Activated CD4-positive, alpha-beta T cell treated with anti-CD3 and anti-CD28 coated beads for 36 hours (primary cell): ENCODE results near the gene AMBRA1. TPM values are rescaled to one million over a fixed set of nuclear protein-coding genes. Genes with fewer than 3 reads are reported as not detected.
A peak's percentile ranks its signal among the peaks of the same experiment; 100 is the strongest.
"Not testable (repeated sequence)": the region's sequence is repeated elsewhere in the genome, so short reads cannot be mapped to it uniquely, and the experiment has no call there.

ENCODE experiments used
- ATAC-seq: fragments of 200-7000 bp; cut with Tn5 transposase; one replicate; pipeline ENCODE4 v1.10.0; 2021; ENCODE audit warnings: mild to moderate bottlenecking, moderate library complexity
- CTCF ChIA-PET: fragments of 350-600 bp; sonication (Branson Sonifier 250); formaldehyde crosslinking; loops from one replicate; lab custom pipeline; 2021; ENCODE audit warnings: antibody characterized with exemption; lab: Charles Lee
- POLR2A ChIA-PET: fragments of 350-600 bp; sonication (Branson Sonifier 250); formaldehyde crosslinking; loops from one replicate; lab custom pipeline; 2021; ENCODE audit warnings: antibody characterized with exemption, inconsistent platforms; lab: Charles Lee
- DNase-seq: peaks from one replicate; pipeline ENCODE4 v3.0.0-alpha.2; 2020
- H3K27ac Mint-ChIP-seq: one replicate; pipeline ENCODE4 v1.8.0; 2021; ENCODE audit warnings: mixed read lengths
- H3K27me3 Mint-ChIP-seq: one replicate; pipeline ENCODE4 v1.8.0; 2021; ENCODE audit warnings: mixed read lengths
- H3K36me3 Mint-ChIP-seq: one replicate; pipeline ENCODE4 v1.8.0; 2021; ENCODE audit warnings: low read depth, mixed read lengths
- H3K4me1 Mint-ChIP-seq: one replicate; pipeline ENCODE4 v1.8.0; 2021; ENCODE audit warnings: mixed read lengths
- H3K4me3 Mint-ChIP-seq: one replicate; pipeline ENCODE4 v1.8.0; 2021; ENCODE audit warnings: mild to moderate bottlenecking, moderate library complexity, mixed read lengths
- H3K9me3 Mint-ChIP-seq: one replicate; pipeline ENCODE4 v1.8.0; 2021; ENCODE audit warnings: low read depth, mixed read lengths
- intact Hi-C, 2 experiments: fragments of 100-400 bp; cut with DNase I in 1 of 2; cut with micrococcal nuclease in 1 of 2; formaldehyde crosslinking; loops; one replicate each; pipeline versions ENCODE4 v1.14.2 to v1.15.1; 2022 to 2024; cut with DNase I, micrococcal nuclease
- total RNA-seq, 2 experiments: library from RNA; stranded (reverse); gene quantifications; one replicate each; pipeline ENCODE4 v1.2.3, GENCODE V29; 2021

Gene AMBRA1
- total RNA-seq, 2 experiments from 2014 or later: 24.8 to 26.4 TPM

DNA sequence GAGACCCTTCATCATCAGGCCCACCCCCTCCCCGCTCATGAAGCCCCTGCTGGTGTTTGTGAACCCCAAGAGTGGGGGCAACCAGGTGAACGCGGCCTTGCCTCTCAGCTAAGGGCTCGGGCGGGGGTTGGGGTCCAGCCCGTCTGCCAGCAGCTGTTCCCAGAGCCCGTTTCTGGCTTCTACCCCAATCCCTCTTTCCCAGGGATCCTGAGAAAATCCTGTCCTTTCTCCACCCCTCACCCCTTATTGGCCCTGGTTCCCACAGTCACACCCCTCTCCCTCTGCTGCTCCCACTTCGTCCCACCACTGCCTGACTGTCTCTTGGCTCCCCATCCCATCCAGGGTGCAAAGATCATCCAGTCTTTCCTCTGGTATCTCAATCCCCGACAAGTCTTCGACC lies 221.7 kb downstream of the AMBRA1 start:
- H3K4me1 Mint-ChIP-seq: peaks cover 4% of the 10 kb centered on the region
- no peak overlapping the region for H3K27ac Mint-ChIP-seq
- H3K27me3 Mint-ChIP-seq: no peaks in the 10 kb centered on the region
- no peak overlapping the region for H3K4me3 Mint-ChIP-seq
- CTCF ChIA-PET: interaction anchor here (0.8 to 1.1 kb wide), 2 partner anchors 14 to 19 kb away, joined by 3 read pairs; no protein-coding TSS in a partner anchor
- DNase-seq (no peak), ATAC-seq (no peak)
- H3K36me3 Mint-ChIP-seq: peaks cover 27% of the 10 kb centered on the region
- H3K9me3 Mint-ChIP-seq: no peaks in the 10 kb centered on the region
- POLR2A ChIA-PET: no interaction called here
- intact Hi-C loops: no loop called here

DNA sequence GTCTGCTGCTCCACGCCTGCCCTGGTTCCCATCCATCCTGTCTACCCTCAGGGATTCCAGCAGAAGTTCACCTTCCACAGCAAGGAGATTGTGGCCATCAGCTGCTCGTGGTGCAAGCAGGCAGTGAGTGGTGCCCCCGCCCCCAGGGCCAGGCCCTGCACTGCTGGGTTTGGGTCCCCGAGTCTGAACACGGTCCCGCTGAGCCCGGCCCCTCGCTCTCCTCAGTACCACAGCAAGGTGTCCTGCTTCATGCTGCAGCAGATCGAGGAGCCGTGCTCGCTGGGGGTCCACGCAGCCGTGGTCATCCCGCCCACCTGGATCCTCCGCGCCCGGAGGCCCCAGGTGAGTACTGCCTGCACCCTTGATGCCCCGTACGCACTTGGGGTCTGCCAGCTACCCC lies 222.6 kb downstream of the AMBRA1 start:
- ChIA-PET POLR2A (interaction anchor here (0.6 kb wide), 1 partner anchor 545 kb away, joined by 4 read pairs; no protein-coding TSS in a partner anchor), CTCF (interaction anchor here (1.1 kb wide), 1 partner anchor 18 kb away, joined by 3 read pairs; no protein-coding TSS in a partner anchor)
- H3K4me1 Mint-ChIP-seq, H3K27ac Mint-ChIP-seq, H3K9me3 Mint-ChIP-seq, ATAC-seq, intact Hi-C loops, H3K4me3 Mint-ChIP-seq, DNase-seq, H3K27me3 Mint-ChIP-seq: not testable (repeated sequence)
- H3K36me3 Mint-ChIP-seq: peaks cover 19% of the 10 kb centered on the region

DNA sequence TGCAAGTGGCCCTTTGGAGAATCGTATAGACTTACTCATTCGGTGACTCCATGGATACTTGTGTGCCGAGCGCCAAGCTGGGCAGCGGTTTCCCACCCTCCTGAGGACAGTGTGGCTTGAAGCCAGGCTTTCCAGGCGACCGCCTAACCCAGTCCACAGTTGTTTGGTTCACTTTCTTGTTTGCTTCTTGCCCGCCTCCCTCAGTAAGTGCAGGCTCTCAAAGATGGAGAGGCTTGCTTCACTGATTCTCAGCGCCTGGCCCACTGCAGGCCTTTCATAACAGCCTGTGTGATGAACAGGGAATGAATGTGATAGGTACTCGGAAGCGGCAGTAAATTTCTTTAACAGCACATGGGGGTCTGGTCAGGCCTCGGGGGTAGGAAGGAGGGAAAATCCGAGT lies 223.6 kb downstream of the AMBRA1 start:
- H3K4me3 Mint-ChIP-seq: no peak overlapping the region
- no peaks in the 10 kb centered on the region for H3K27me3 Mint-ChIP-seq
- intact Hi-C loops: no loop called here
- peaks cover 10% of the 10 kb centered on the region for H3K4me1 Mint-ChIP-seq
- ChIA-PET CTCF (interaction anchor here (3.0 to 7.3 kb wide), 2 partner anchors 11 to 18 kb away, joined by 22 to 141 read pairs; partner anchors contain the start of gene DGKZ), POLR2A (no interaction called here)
- no peak for ATAC-seq
- no peak overlapping the region for H3K27ac Mint-ChIP-seq
- H3K36me3 Mint-ChIP-seq: peaks cover 17% of the 10 kb centered on the region
- H3K9me3 Mint-ChIP-seq: no peaks in the 10 kb centered on the region
- DNase-seq: no peak

DNA sequence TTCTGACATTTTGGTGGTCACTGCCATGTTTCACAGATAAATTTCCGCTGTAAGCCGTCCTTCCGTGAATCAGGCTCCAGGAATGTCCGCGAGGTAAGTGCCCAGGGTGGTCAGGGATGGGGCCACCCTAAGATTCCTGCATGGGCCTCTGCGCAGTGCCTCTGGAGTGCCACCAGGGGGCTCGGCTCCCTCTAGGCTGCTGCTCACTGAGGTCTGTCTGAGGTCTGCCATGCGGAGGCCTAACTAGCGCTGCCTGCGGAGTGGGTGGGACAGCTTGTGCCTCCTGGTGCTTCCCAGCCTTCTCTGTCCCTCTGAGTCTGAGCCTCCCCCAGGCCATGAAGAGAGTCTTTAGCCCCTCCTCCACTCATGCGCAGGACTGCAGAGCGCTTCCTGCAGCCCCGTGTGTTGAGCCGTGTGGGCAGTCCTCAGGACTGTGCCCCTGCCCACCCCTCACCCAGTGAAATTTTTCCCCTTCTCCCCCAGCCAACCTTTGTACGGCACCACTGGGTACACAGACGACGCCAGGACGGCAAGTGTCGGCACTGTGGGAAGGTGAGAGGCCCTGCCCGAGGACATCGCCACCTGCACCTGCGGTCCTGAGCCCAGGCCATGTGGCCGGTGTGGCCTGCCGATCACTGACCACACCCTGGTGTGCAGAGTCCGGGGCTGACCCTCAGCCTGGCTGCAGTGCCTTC lies 224.2 kb downstream of the AMBRA1 start:
- DNase-seq: peak; percentile 77
- no peaks in the 10 kb centered on the region for H3K27me3 Mint-ChIP-seq
- ChIA-PET POLR2A (no interaction called here), CTCF (interaction anchor here (0.6 to 7.3 kb wide), 4 partner anchors 11 to 30 kb away, joined by 3 to 141 read pairs (median 12); partner anchors contain the start of gene DGKZ)
- H3K9me3 Mint-ChIP-seq: no peaks in the 10 kb centered on the region
- H3K4me1 Mint-ChIP-seq: peaks cover 14% of the 10 kb centered on the region
- H3K27ac Mint-ChIP-seq: peak overlapping the region; percentile 31
- H3K36me3 Mint-ChIP-seq: peaks cover 17% of the 10 kb centered on the region
- peak; percentile 73 for ATAC-seq
- H3K4me3 Mint-ChIP-seq: no peak overlapping the region
- intact Hi-C loops: loop anchor here (1.0 to 10.0 kb wide), 3 partner anchors 65 to 169 kb away; no protein-coding TSS in a partner anchor

DNA sequence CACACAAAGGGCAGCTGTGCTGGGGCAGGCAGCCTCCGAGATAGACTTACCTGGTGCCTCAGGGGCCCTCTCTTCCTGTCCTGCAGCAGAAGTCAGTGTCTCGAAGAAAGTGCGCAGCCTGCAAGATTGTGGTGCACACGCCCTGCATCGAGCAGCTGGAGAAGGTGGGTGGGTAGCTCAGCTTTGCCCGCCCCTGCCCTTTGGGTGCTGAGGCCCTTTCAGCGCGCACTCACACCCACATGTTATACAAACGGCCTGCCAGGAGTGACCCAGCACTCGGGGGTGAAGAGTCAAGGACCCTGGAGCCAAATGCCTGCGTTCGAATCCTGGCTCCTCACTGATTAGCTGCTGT lies 225.9 kb downstream of the AMBRA1 start:
- no peak overlapping the region for H3K4me3 Mint-ChIP-seq
- no peak for ATAC-seq
- H3K36me3 Mint-ChIP-seq: peaks cover 15% of the 10 kb centered on the region
- peaks cover 25% of the 10 kb centered on the region for H3K4me1 Mint-ChIP-seq
- DNase-seq: no peak
- CTCF ChIA-PET: interaction anchor here (0.7 to 7.3 kb wide), 6 partner anchors 9 to 785 kb away, joined by 3 to 141 read pairs (median 6); partner anchors contain the start of gene DGKZ
- intact Hi-C loops: loop anchor here (1.0 to 10.0 kb wide), 6 partner anchors 15 to 131 kb away; partner anchors contain the start of gene DGKZ (in 1 of the 2)
- no peaks in the 10 kb centered on the region for H3K9me3 Mint-ChIP-seq
- H3K27me3 Mint-ChIP-seq: no peaks in the 10 kb centered on the region
- no peak overlapping the region for H3K27ac Mint-ChIP-seq
- POLR2A ChIA-PET: no interaction called here

DNA sequence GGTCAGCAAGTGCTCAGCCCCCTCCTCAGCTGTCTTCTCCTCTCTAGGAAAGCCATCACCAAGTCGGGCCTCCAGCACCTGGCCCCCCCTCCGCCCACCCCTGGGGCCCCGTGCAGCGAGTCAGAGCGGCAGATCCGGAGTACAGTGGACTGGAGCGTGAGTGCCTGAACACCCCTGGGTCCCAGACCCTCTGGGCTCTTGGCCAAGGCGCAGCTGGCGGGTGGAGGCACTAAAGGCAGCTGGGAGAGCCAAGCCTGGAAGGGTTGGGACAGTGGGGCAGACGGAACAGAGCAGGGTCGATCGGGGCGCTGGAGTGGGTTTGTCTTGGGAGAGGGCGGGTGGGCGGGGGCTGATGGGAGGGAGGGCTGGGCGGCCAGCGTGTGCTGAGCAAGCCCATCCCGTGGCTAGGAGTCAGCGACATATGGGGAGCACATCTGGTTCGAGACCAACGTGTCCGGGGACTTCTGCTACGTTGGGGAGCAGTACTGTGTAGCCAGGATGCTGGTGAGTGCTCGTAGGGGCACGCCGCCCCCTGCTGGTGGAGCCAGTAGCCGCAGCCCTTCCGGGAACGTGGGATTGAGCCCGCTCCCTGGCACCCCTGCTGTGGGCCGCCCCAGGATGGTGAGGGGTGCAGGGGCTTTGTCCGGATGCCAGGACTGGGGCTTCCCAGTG lies 226.4 kb downstream of the AMBRA1 start:
- ATAC-seq (peak; percentile 86), DNase-seq (peak; percentile 87)
- Mint-ChIP-seq H3K4me1 (peaks cover 30% of the 10 kb centered on the region), H3K9me3 (no peaks in the 10 kb centered on the region), H3K4me3 (no peak overlapping the region), H3K27me3 (no peaks in the 10 kb centered on the region), H3K27ac (peak overlapping the region; percentile 83), H3K36me3 (peaks cover 15% of the 10 kb centered on the region)
- CTCF ChIA-PET: interaction anchor here (0.7 to 7.3 kb wide), 7 partner anchors 8 to 124 kb away, joined by 3 to 141 read pairs (median 4); partner anchors contain the start of gene DGKZ
- POLR2A ChIA-PET: no interaction called here
- intact Hi-C loops: loop anchor here (1.0 to 10.0 kb wide), 6 partner anchors 15 to 130 kb away; partner anchors contain the start of gene DGKZ (in 1 of the 2)

DNA sequence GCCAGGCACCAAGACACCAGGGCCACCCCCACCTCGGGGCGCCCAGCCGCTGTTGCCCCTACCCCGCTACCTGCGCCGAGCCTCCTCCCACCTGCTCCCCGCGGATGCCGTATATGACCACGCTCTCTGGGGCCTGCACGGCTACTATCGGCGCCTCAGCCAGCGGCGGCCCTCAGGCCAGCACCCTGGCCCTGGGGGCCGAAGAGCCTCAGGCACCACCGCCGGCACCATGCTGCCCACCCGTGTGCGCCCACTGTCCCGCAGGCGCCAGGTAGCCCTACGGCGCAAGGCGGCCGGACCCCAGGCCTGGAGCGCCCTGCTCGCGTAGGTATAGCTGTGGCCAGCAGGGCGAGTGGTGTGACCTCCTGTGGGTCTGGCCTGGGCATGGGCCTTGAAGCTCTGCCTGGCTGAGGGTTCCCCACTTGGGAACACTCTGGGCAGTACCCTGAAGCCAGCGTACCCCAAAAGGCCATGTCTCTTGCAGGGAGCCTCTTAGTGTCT lies 227.1 kb downstream of the AMBRA1 start:
- intact Hi-C loops: loop anchor here (1.0 to 10.0 kb wide), 6 partner anchors 14 to 129 kb away; partner anchors contain the start of gene DGKZ (in 1 of the 2)
- POLR2A ChIA-PET: interaction anchor here (0.6 to 1.2 kb wide), 3 partner anchors 13 to 137 kb away, joined by 3 read pairs; no protein-coding TSS in a partner anchor
- CTCF ChIA-PET: interaction anchor here (0.7 to 7.3 kb wide), 4 partner anchors 8 to 123 kb away, joined by 3 to 141 read pairs (median 4); partner anchors contain the start of gene DGKZ
- no peaks in the 10 kb centered on the region for H3K9me3 Mint-ChIP-seq
- H3K27me3 Mint-ChIP-seq: no peaks in the 10 kb centered on the region
- H3K27ac Mint-ChIP-seq: peak overlapping the region; percentile 83
- peaks cover 15% of the 10 kb centered on the region for H3K36me3 Mint-ChIP-seq
- ATAC-seq (no peak), DNase-seq (no peak)
- H3K4me3 Mint-ChIP-seq: no peak overlapping the region
- H3K4me1 Mint-ChIP-seq: peaks cover 35% of the 10 kb centered on the region

DNA sequence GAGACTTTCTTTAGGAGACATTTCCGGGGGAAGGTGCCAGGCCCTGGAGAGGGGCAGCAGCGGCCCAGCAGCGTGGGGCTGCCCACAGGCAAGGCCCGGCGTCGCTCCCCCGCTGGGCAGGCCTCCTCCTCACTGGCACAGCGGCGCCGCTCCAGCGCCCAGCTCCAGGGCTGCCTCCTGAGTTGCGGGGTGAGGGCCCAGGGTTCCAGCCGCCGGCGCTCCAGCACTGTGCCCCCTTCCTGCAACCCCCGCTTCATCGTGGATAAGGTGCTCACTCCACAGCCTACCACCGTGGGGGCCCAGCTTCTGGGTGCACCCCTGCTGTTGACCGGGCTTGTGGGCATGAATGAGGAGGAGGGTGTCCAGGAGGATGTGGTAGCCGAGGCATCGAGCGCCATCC lies 227.6 kb downstream of the AMBRA1 start:
- POLR2A ChIA-PET: interaction anchor here (0.6 to 1.2 kb wide), 3 partner anchors 13 to 138 kb away, joined by 3 read pairs; no protein-coding TSS in a partner anchor
- DNase-seq (no peak), ATAC-seq (no peak)
- CTCF ChIA-PET: interaction anchor here (0.9 to 7.3 kb wide), 6 partner anchors 8 to 123 kb away, joined by 3 to 141 read pairs (median 4); partner anchors contain the start of gene DGKZ
- peaks cover 39% of the 10 kb centered on the region for H3K4me1 Mint-ChIP-seq
- intact Hi-C loops: loop anchor here in 1 of 2 experiments (2.0 to 10.0 kb wide), 3 partner anchors 13 to 129 kb away; no protein-coding TSS in a partner anchor
- no peaks in the 10 kb centered on the region for H3K27me3 Mint-ChIP-seq
- peaks cover 15% of the 10 kb centered on the region for H3K36me3 Mint-ChIP-seq
- H3K4me3 Mint-ChIP-seq: no peak overlapping the region
- H3K27ac Mint-ChIP-seq: no peak overlapping the region
- no peaks in the 10 kb centered on the region for H3K9me3 Mint-ChIP-seq

DNA sequence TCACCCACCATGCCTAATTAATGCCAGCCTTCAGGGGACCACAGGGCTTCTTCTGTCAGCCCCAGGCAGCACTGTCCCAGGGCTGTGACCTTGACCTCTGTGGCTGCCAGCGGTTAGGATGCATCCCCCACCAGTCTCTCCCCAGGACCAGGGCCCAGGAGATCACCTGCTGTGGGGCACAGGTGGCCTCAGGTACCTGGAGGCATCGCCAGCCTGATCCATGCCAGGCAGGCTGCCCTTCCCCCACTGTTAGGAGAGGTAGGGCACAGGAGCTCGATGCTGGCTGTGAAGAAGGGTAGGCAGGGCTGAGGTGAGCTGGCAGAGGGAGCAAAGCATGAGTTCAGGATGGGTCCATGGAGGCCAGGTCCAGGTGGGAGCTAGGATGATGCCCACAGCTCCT lies 229.0 kb downstream of the AMBRA1 start:
- POLR2A ChIA-PET: no interaction called here
- intact Hi-C loops: loop anchor here in 1 of 2 experiments (5.0 to 10.0 kb wide), 2 partner anchors 60 to 127 kb away; no protein-coding TSS in a partner anchor
- peaks cover 49% of the 10 kb centered on the region for H3K4me1 Mint-ChIP-seq

DNA sequence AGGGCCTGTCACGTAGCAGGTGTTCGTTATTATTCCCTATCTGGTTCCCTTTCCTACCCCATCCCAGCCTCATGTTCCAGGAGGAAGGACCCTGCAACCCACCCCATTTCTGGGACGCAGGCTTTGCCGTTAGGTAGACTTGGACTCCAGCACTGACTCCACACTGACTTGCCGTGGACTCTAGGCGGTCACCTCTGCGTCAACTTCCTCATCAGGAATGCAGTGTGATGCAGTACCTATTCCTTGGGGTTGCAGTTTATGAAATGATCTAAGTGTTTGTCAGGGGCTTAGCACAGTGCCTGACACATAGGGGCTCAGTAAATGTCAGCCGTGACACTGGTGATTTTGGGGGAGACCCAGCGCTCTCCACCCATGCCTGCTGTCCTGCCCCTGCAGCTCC lies 229.8 kb downstream of the AMBRA1 start:
- ATAC-seq (no peak), DNase-seq (no peak)
- Mint-ChIP-seq H3K36me3 (peaks cover 2% of the 10 kb centered on the region), H3K27ac (peak overlapping the region; percentile 19), H3K27me3 (no peaks in the 10 kb centered on the region), H3K4me3 (no peak overlapping the region), H3K4me1 (peaks cover 50% of the 10 kb centered on the region), H3K9me3 (no peaks in the 10 kb centered on the region)
- CTCF ChIA-PET: interaction anchor here (0.9 to 7.3 kb wide), 2 partner anchors 12 to 126 kb away, joined by 3 to 141 read pairs; partner anchors contain the start of gene DGKZ
- intact Hi-C loops: loop anchor here in 1 of 2 experiments (10.0 kb wide), 1 partner anchor 59 kb away; no protein-coding TSS in a partner anchor
- POLR2A ChIA-PET: no interaction called here

More for the DNA sequence above, 229.0 kb downstream of the AMBRA1 start:
- CTCF ChIA-PET: interaction anchor here (0.6 to 7.3 kb wide), 5 partner anchors 13 to 177 kb away, joined by 3 to 141 read pairs (median 3); partner anchors contain the start of genes CHRM4 and DGKZ
- Mint-ChIP-seq H3K4me3 (no peak overlapping the region), H3K27me3 (no peaks in the 10 kb centered on the region), H3K9me3 (no peaks in the 10 kb centered on the region), H3K27ac (peak overlapping the region; percentile 22), H3K36me3 (peaks cover 8% of the 10 kb centered on the region)
- DNase-seq: no peak
- ATAC-seq: no peak
